ENCODE results near the gene BFSP2.
"Not testable (repeated sequence)": the region's sequence is repeated elsewhere in the genome, so short reads cannot be mapped to it uniquely, and the experiment has no call there.

Gene BFSP2

GRCh38 chr3:133482474-133482873 is 82.6 kb downstream of the BFSP2 start:
- not testable (repeated sequence) for FAIRE-seq

GRCh38 chr3:133486658-133487057 is 86.8 kb downstream of the BFSP2 start:
- no peak for FAIRE-seq

- no peak for FAIRE-seq
These were observed 87.3 kb downstream of the BFSP2 start for GRCh38 chr3:133487204-133487603.

GRCh38 chr3:133487920-133488540 is 88.2 kb downstream of the BFSP2 start:
- no peak for FAIRE-seq

GRCh38 chr3:133488785-133489367 is 89.0 kb downstream of the BFSP2 start:
- FAIRE-seq, result no peak

GRCh38 chr3:133489466-133490085 is 89.7 kb downstream of the BFSP2 start:
- FAIRE-seq, result no peak

GRCh38 chr3:133490468-133491351 is 90.9 kb downstream of the BFSP2 start:
- no peak for FAIRE-seq

GRCh38 chr3:133491481-133492059 is 91.7 kb downstream of the BFSP2 start:
- FAIRE-seq, result no peak

- FAIRE-seq, result no peak
These were observed 92.4 kb downstream of the BFSP2 start for GRCh38 chr3:133492159-133492741.

- FAIRE-seq, result no peak
These were observed 94.6 kb downstream of the BFSP2 start for GRCh38 chr3:133494469-133494868.

- not testable (repeated sequence) for FAIRE-seq
These were observed 102.7 kb downstream of the BFSP2 start for GRCh38 chr3:133502542-133502941.

GRCh38 chr3:133503409-133503808 is 103.6 kb downstream of the BFSP2 start:
- no peak for FAIRE-seq

- no peak for FAIRE-seq
These were observed 104.9 kb downstream of the BFSP2 start for GRCh38 chr3:133504736-133505135.

- no peak for FAIRE-seq
These were observed 106.0 kb downstream of the BFSP2 start for GRCh38 chr3:133505813-133506212.

- FAIRE-seq, result no peak
These were observed 106.5 kb downstream of the BFSP2 start for GRCh38 chr3:133506215-133506901.

- no peak for FAIRE-seq
These were observed 109.6 kb downstream of the BFSP2 start for GRCh38 chr3:133509488-133509887.

GRCh38 chr3:133512416-133513089 is 112.7 kb downstream of the BFSP2 start:
- no peak for FAIRE-seq

GRCh38 chr3:133514418-133514817 is 114.6 kb downstream of the BFSP2 start:
- no peak for FAIRE-seq

GRCh38 chr3:133515127-133515526 is 115.3 kb downstream of the BFSP2 start:
- no peak for FAIRE-seq

GRCh38 chr3:133520286-133520685 is 120.4 kb downstream of the BFSP2 start:
- no peak for FAIRE-seq

GRCh38 chr3:133520938-133521337 is 121.1 kb downstream of the BFSP2 start:
- FAIRE-seq, result not testable (repeated sequence)
